ENCODE measurements around the gene PRIM2.
"Not testable (repeated sequence)": the region's sequence is repeated elsewhere in the genome, so short reads cannot be mapped to it uniquely, and the experiment has no call there.

DNA sequence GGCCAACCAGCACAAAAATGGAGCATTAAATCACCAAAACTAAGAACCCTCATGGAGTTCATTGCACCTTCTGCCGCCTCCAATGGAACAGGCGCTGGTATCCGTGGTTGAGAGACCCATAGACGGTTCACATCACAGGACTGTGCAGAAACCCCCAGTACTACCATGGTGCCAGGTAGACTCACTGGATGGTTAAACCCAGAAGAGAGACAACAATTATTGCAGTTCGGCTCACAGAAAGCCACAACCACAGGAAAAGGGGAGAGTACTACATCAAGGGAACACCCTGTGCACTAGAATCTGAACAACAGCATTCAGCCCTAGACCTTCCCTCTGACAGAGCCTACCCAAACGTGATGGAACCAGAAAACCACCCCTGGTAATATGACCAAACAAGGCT is 301.5 kb downstream of the PRIM2 start:
- TF ChIP-seq, protein P1, sequence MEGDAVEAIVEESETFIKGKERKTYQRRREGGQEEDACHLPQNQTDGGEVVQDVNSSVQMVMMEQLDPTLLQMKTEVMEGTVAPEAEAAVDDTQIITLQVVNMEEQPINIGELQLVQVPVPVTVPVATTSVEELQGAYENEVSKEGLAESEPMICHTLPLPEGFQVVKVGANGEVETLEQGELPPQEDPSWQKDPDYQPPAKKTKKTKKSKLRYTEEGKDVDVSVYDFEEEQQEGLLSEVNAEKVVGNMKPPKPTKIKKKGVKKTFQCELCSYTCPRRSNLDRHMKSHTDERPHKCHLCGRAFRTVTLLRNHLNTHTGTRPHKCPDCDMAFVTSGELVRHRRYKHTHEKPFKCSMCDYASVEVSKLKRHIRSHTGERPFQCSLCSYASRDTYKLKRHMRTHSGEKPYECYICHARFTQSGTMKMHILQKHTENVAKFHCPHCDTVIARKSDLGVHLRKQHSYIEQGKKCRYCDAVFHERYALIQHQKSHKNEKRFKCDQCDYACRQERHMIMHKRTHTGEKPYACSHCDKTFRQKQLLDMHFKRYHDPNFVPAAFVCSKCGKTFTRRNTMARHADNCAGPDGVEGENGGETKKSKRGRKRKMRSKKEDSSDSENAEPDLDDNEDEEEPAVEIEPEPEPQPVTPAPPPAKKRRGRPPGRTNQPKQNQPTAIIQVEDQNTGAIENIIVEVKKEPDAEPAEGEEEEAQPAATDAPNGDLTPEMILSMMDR (IDR thresholded peaks at IDR 0.05), result not testable (repeated sequence)
- not testable (repeated sequence) for TF ChIP-seq POLR2A (IDR thresholded peaks at IDR 0.05)

All from thyroid gland (tissue), 4 donors.